GM12872 (cell line): ENCODE results near the gene CLDN9.

Source experiments
- TF ChIP-seq, protein P1 (sequence below): IDR thresholded peaks from 3 replicates; pipeline ENCODE4 v1.5.1; 2011; ENCODE audit warnings: low read depth, mild to moderate bottlenecking, low read length, moderate library complexity; ENCODE audit not compliant: insufficient read depth

CLDN9 gene, protein sequence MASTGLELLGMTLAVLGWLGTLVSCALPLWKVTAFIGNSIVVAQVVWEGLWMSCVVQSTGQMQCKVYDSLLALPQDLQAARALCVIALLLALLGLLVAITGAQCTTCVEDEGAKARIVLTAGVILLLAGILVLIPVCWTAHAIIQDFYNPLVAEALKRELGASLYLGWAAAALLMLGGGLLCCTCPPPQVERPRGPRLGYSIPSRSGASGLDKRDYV

DNA sequence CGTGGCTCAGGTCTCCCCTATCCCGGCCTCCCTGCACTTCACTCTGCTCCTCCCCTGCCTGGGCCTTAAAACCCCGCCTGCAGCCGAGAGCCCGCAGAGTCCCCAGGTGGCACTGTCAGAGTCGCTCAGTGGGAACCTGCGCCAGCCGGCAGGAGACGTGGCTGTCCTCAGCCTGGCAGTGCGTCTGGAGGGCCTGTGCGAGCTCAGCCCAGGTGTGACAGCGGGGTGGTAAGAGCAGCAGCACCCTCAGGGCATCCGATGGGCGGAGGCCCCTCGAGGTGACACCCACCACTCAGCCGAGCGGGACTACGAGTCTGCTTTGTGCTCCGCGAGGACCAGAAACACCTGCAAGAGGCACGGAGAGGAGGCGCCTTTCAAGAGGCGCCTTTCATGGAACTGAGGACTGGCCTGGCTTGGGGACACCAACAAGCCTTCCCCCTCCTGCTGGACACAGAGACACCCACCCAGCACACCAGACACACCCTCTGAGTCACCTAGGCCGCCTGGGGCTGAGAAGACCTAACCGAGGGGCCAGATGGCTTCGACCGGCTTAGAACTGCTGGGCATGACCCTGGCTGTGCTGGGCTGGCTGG, at the start of gene CLDN9:
CLDN9 (plus strand) TSS at position 96 of the 593 bp plus-strand sequence; CDS start at position 536, 440 bp downstream.
- TF ChIP-seq, protein P1, sequence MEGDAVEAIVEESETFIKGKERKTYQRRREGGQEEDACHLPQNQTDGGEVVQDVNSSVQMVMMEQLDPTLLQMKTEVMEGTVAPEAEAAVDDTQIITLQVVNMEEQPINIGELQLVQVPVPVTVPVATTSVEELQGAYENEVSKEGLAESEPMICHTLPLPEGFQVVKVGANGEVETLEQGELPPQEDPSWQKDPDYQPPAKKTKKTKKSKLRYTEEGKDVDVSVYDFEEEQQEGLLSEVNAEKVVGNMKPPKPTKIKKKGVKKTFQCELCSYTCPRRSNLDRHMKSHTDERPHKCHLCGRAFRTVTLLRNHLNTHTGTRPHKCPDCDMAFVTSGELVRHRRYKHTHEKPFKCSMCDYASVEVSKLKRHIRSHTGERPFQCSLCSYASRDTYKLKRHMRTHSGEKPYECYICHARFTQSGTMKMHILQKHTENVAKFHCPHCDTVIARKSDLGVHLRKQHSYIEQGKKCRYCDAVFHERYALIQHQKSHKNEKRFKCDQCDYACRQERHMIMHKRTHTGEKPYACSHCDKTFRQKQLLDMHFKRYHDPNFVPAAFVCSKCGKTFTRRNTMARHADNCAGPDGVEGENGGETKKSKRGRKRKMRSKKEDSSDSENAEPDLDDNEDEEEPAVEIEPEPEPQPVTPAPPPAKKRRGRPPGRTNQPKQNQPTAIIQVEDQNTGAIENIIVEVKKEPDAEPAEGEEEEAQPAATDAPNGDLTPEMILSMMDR = no peak

DNA sequence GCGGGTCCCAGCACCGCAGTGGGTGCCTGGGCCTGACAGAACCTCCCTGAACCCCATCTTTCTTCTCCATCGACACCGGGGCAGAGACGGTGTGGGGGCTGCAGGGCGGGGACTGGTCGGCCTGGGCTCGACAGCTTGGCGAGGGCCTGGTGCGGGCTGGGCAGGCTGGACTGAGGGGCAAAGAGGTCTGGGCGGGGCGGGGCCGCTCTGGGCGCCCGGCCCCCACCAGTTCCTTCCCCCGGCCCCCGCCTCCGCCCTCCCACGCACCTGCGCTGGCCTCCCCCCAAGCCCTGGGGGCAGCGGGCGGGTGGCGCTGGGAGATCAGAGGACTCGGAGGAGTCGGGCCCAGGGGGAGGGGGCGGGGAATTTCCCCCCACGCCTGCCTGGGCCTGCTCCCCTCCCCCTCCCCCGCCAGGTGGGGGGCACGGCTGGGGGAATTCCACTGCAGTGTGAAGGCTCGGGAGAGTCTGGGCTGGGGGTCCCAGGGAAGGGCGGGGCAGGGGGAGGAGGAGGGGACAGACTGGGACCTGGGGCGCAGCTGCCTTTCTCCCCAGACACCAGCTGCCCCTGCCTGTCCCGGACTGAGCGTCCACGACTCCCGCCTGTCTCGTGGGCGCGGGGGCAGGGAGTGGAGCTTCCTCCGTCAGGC, 49.5 kb upstream of the CLDN9 start:
- TF ChIP-seq, protein P1 = no peak

DNA sequence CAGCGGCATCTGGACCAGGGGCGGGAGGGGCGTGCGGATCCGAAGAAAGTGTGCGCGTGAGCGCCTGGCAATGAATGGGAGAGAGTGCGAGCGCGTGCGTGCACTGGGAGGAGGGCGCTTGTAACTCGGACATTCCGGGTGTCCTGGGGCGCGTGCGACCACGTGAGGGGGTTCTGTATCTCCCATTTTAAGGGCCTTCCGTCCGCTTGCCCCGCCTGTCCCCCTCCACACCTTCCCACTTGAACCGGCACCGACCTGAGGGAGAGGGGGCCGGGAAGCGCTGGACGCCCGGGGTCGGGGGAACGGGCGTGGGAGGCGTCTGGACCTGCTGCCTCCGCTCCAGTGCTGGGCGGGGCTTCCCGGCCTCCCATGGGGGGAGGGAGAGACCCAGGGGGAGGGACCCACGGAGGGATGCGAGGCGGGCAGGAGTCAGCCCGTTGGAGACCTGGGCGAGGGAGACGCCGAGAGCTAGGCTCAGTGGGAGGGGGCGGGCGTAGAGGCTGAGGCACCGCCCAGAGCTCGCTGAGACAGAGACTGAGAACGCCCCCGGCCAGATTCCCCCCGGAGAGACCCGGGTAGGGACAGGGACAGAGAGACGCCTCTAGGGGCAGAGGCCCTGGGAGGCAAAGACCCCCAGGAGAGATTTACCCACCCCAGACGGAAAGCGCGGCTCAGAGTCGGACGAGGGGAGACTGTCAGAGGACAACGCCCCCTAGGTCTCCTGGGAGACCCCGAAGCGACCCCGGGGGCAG, 48.8 kb upstream of the CLDN9 start, which contains the start of gene KREMEN2:
KREMEN2 (plus strand) TSS at position 553 of the 752 bp plus-strand sequence. CDS start 246 bp downstream, outside the sequence.
- TF ChIP-seq, protein P1 = 0 out of 3 replicates have a peak, but pooled peaks have one; percentile 19

DNA sequence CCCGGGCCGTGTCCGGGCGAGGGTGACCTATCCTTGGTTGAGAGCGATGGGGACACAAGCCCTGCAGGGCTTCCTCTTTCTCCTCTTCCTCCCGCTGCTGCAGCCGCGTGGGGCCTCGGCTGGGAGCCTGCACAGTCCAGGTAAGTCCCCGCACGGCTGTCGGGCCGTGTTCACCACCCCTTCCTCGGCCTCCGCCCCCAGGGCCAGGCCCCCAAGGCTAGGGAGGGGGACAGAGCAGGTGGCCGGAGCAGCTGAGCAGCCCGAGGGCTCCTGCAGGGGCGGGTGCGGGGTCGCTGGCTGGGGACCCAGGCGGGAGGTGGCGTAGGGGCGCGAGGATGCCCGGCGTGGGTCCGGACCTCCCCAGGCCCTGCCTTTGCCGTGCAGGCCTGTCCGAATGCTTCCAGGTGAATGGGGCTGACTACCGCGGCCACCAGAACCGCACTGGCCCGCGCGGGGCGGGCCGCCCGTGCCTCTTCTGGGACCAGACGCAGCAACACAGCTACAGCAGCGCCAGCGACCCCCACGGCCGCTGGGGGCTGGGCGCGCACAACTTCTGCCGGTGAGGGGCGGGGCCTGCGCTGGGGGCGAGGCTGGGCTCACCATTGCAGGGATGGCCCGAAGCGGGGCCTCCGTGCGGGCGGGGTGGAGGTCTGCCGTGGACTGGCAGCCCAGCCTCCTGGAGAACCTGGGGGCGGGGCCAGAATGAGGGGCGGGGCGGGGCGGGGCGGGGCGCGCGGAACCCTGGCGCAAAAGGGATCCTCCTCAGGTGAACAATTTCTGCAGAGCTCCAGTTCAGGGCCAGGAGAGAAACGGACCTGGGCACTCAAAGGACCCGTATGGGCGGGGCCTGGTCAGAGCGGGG, 48.0 kb upstream of the CLDN9 start:
- TF ChIP-seq, protein P1 = no peak

DNA sequence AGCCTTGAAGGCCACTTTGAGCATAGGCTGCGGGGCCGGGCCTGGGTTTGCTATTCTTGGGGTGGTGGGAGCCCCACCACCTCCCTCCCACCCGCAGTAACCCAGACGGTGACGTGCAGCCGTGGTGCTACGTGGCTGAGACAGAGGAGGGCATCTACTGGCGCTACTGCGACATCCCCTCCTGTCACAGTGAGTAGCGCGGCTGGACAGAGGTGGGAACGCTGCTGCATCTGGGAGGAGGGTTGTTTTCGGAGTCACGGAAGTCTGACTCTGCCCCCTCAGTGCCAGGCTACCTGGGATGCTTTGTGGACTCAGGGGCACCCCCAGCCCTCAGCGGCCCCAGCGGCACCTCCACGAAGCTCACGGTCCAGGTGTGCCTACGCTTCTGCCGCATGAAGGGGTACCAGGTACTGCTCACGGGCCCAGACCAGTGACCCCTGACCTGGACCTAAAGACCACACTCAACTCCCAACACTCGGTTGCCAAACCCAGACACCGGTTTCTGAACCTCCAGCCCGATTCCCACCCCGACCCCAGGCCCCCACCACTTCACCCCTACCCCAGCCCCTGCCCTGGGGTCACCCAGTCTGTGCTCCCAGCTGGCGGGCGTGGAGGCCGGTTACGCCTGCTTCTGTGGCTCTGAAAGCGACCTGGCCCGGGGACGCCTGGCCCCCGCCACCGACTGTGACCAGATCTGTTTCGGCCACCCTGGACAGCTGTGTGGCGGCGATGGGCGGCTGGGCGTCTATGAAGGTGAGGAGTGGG, 46.5 kb upstream of the CLDN9 start:
- TF ChIP-seq, protein P1 = no peak

DNA sequence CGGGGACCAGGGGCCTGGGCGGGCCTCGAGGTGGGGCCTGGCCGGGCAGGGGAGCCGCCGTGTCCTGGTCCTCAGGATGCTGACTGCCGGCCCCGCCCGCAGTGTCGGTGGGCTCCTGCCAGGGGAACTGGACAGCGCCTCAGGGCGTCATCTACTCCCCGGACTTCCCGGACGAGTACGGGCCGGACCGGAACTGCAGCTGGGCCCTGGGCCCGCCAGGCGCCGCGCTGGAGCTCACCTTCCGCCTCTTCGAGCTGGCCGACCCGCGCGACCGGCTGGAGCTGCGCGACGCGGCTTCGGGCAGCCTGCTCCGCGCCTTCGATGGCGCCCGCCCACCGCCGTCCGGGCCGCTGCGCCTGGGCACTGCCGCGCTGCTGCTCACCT, 45.9 kb upstream of the CLDN9 start:
- TF ChIP-seq, protein P1 = no peak
